IMR-90 (cell line): Measurements from ENCODE around the gene APOBR. TPM values are rescaled to one million over a fixed set of nuclear protein-coding genes. Genes with fewer than 3 reads are reported as not detected.

Source experiments
- ATAC-seq: fragments of 200-7000 bp; cut with Tn5 transposase; 2 replicates; pipeline ENCODE4 v1.9.1; 2020; ENCODE audit warnings: low read depth, mild to moderate bottlenecking, moderate library complexity
- BruUV-seq: library from RNA; stranded (reverse); fragments of 400-500 nt; replicated peaks from 2 replicates; lab custom pipeline; 2021; lab: Mats Ljungman, UMichigan
- CTCF ChIA-PET: fragments of 300-600 bp; formaldehyde crosslinking; extraction: SDS; loops from one replicate; lab custom pipeline; 2021; ENCODE audit warnings: antibody characterized with exemption; lab: Yijun Ruan, JAX
- POLR2A ChIA-PET: fragments of 300-600 bp; sonication (Branson Sonifier 250); formaldehyde crosslinking; loops from one replicate; lab custom pipeline; 2022; ENCODE audit warnings: antibody characterized with exemption; ENCODE audit not compliant: unreplicated experiment; lab: Charles Lee
- DNase-seq: peaks from one replicate; pipeline ENCODE4 v3.0.0; 2013
- H2AFZ ChIP-seq: replicated peaks from 2 replicates; pipeline ENCODE3; 2013; ENCODE audit warnings: low read length, mild to moderate bottlenecking; ENCODE audit not compliant: poor library complexity
- H2AK5ac ChIP-seq: 2 replicates; pipeline ENCODE4 v1.6.1; 2013; ENCODE audit warnings: low read depth, low read length, inconsistent platforms
- H2AK9ac ChIP-seq: replicated peaks from 2 replicates; pipeline ENCODE3; 2013; ENCODE audit warnings: mild to moderate bottlenecking, low read depth, low read length, moderate library complexity; ENCODE audit not compliant: poor library complexity
- H2BK120ac ChIP-seq: 2 replicates; pipeline ENCODE4 v1.6.1; 2013; ENCODE audit warnings: low read depth, low read length, inconsistent platforms
- H2BK15ac ChIP-seq: 3 replicates; pipeline ENCODE4 v1.6.1; 2013; ENCODE audit warnings: low read depth, low read length, inconsistent platforms
- H2BK20ac ChIP-seq: 2 replicates; pipeline ENCODE4 v1.6.1; 2013; ENCODE audit warnings: low read depth, mild to moderate bottlenecking, inconsistent platforms, low read length, moderate library complexity
- H2BK5ac ChIP-seq: 2 replicates; pipeline ENCODE4 v1.6.1; 2013; ENCODE audit warnings: mild to moderate bottlenecking, low read depth, low read length, inconsistent platforms; ENCODE audit not compliant: poor library complexity, severe bottlenecking
- H3K14ac ChIP-seq: replicated peaks from 2 replicates; pipeline ENCODE4 v1.6.1; 2013; ENCODE audit warnings: low read depth, low read length, inconsistent platforms
- H3K18ac ChIP-seq: 2 replicates; pipeline ENCODE4 v1.6.1; 2013; ENCODE audit warnings: low read depth, low read length, control low read depth
- H3K23ac ChIP-seq: 2 replicates; pipeline ENCODE4 v1.6.1; 2013; ENCODE audit warnings: low read depth, low read length, inconsistent platforms
- H3K27ac ChIP-seq: 2 replicates; pipeline ENCODE4 v1.5.1; 2013; ENCODE audit warnings: mild to moderate bottlenecking, control low read depth, low read length; ENCODE audit not compliant: insufficient read depth
- H3K27me3 ChIP-seq: 2 replicates; pipeline ENCODE4 v1.6.1; 2013; ENCODE audit warnings: low read length; ENCODE audit not compliant: control insufficient read depth, insufficient read depth
- H3K36me3 ChIP-seq: 2 replicates; pipeline ENCODE4 v1.6.1; 2013; ENCODE audit warnings: low read length, mixed read lengths; ENCODE audit not compliant: control insufficient read depth, insufficient read depth
- H3K4ac ChIP-seq: 2 replicates; pipeline ENCODE4 v1.6.1; 2013; ENCODE audit warnings: low read depth, low read length, inconsistent platforms
- H3K4me1 ChIP-seq: 2 replicates; pipeline ENCODE4 v1.6.1; 2013; ENCODE audit warnings: low read length, mixed read lengths; ENCODE audit not compliant: control insufficient read depth, insufficient read depth
- H3K4me2 ChIP-seq: 2 replicates; pipeline ENCODE4 v1.6.1; 2013; ENCODE audit warnings: low read depth, mild to moderate bottlenecking, control low read depth, low read length, moderate library complexity
- H3K4me3 ChIP-seq: 2 replicates; pipeline ENCODE4 v1.5.1; 2013; ENCODE audit warnings: low read depth, mild to moderate bottlenecking, control low read depth, low read length, moderate library complexity; ENCODE audit not compliant: insufficient read depth
- H3K56ac ChIP-seq: 2 replicates; pipeline ENCODE4 v1.6.1; 2013; ENCODE audit warnings: low read length, inconsistent platforms; ENCODE audit not compliant: insufficient read depth; ENCODE audit errors: extremely low read depth
- H3K79me1 ChIP-seq, 2 experiments: 2 replicates each; pipeline ENCODE4 v1.6.1; 2013; ENCODE audit warnings: low read length in 2 of 2, inconsistent platforms in 1 of 2, low read depth in 1 of 2
- H3K9ac ChIP-seq: 2 replicates; pipeline ENCODE4 v1.6.1; 2013; ENCODE audit warnings: low read depth, low read length, control low read depth
- H3K9me1 ChIP-seq: 2 replicates; pipeline ENCODE4 v1.6.1; 2013; ENCODE audit warnings: low read length, inconsistent platforms; ENCODE audit not compliant: insufficient read depth
- H3K9me3 ChIP-seq: 2 replicates; pipeline ENCODE4 v1.6.1; 2013; ENCODE audit warnings: low read length; ENCODE audit not compliant: control insufficient read depth, insufficient read depth
- H4K20me1 ChIP-seq: 2 replicates; pipeline ENCODE4 v1.6.1; 2013; ENCODE audit warnings: low read length, inconsistent platforms; ENCODE audit not compliant: insufficient read depth
- H4K5ac ChIP-seq: 2 replicates; pipeline ENCODE4 v1.6.1; 2013; ENCODE audit warnings: mild to moderate bottlenecking, low read depth, low read length, control low read depth
- H4K8ac ChIP-seq, 2 experiments: 2 replicates each; pipeline ENCODE4 v1.6.1; 2013; ENCODE audit warnings: low read depth in 2 of 2, low read length in 2 of 2, control low read depth in 1 of 2, inconsistent platforms in 1 of 2
- H4K91ac ChIP-seq: 2 replicates; pipeline ENCODE4 v1.6.1; 2013; ENCODE audit warnings: low read depth, low read length, inconsistent platforms; ENCODE audit not compliant: insufficient read depth
- CEBPB ChIP-seq: IDR thresholded peaks from 2 replicates; pipeline ENCODE4 v1.6.1; 2012; ENCODE audit warnings: low read depth, low read length, improper control_type of control experiment
- FOS ChIP-seq: fragments of 150-350 bp; IDR thresholded peaks from 2 replicates; pipeline ENCODE4 v1.6.1; 2016; ENCODE audit warnings: low read depth, low read length
- MAFK ChIP-seq: IDR thresholded peaks from 2 replicates; pipeline ENCODE4 v1.6.1; 2012; ENCODE audit warnings: low read depth, low read length, improper control_type of control experiment
- MAZ ChIP-seq: IDR thresholded peaks from 2 replicates; pipeline ENCODE4 v1.6.1; 2012; ENCODE audit warnings: low read depth, mild to moderate bottlenecking, low read length, improper control_type of control experiment, moderate library complexity, borderline replicate concordance
- MXI1 ChIP-seq: IDR thresholded peaks from 2 replicates; pipeline ENCODE4 v1.6.1; 2012; ENCODE audit warnings: low read depth, mild to moderate bottlenecking, low read length, moderate library complexity, borderline replicate concordance
- NFE2L2 ChIP-seq: fragments of 150-350 bp; IDR thresholded peaks from 2 replicates; pipeline ENCODE4 v1.6.1; 2016; ENCODE audit warnings: low read depth, mild to moderate bottlenecking, low read length
- POLR2A ChIP-seq: IDR thresholded peaks from 2 replicates; pipeline ENCODE4 v1.6.1; 2012; ENCODE audit warnings: mild to moderate bottlenecking, low read depth, low read length
- RFX5 ChIP-seq: IDR thresholded peaks from 2 replicates; pipeline ENCODE4 v1.8.0; 2012; ENCODE audit warnings: low read depth, mild to moderate bottlenecking, low read length, moderate library complexity
- WGBS, 2 experiments: methylation state at CpG; one replicate each; pipeline versions ENCODE4 v1.1.5 to v1.1.7; 2013; ENCODE audit warnings: missing lambda C conversion rate in 2 of 2; ENCODE audit not compliant: insufficient read length in 1 of 2; ENCODE audit errors: extremely low coverage in 2 of 2; 5-methylcytosine and 5-hydroxymethylcytosine counted together
- dilution Hi-C: fragments of 300-500 bp; cut with HindIII; formaldehyde crosslinking; loops from one replicate; pipeline ENCODE4 v1.14.3; 2018; ENCODE audit warnings: low sequenced_read_pairs; ENCODE audit not compliant: unreplicated experiment
- in situ Hi-C: fragments of 300-500 bp; cut with MboI; formaldehyde crosslinking; loops from 3 replicates; pipeline ENCODE4 v1.14.3; 2019; ENCODE audit warnings: low sequenced_read_pairs, inconsistent platforms, mixed read lengths
- intact Hi-C: fragments of 100-400 bp; cut with micrococcal nuclease; formaldehyde crosslinking; loops from 2 replicates; pipeline ENCODE4 v1.10.0; 2022
- polyA plus RNA-seq, 3 experiments: library from polyadenylated mRNA; depleted of rRNA; stranded (reverse); fragments of >200 nt; gene quantifications; 2 replicates each; pipeline ENCODE4 v1.2.3, GENCODE V29; 2012; ENCODE audit warnings: low replicate concordance in 1 of 3
- total RNA-seq: library from RNA; depleted of rRNA; stranded (reverse); fragments of >200 nt; gene quantifications from 2 replicates; pipeline ENCODE4 v1.2.3, GENCODE V29; 2012
- TF ChIP-seq, protein P1 (sequence below): fragments of 150-350 bp; IDR thresholded peaks from 2 replicates; pipeline ENCODE4 v1.6.1; 2016; ENCODE audit warnings: low read depth, mild to moderate bottlenecking, low read length, moderate library complexity, borderline replicate concordance
- TF ChIP-seq, protein P2 (sequence below): fragments of 150-350 bp; IDR thresholded peaks from 2 replicates; pipeline ENCODE4 v1.6.1; 2017; ENCODE audit warnings: mild to moderate bottlenecking, antibody characterized with exemption, low read length, low read depth

Gene APOBR
- total and polyA plus RNA-seq, 2 of the 4 experiments (the other 2 are of a cell fraction) = not detected

DNA sequence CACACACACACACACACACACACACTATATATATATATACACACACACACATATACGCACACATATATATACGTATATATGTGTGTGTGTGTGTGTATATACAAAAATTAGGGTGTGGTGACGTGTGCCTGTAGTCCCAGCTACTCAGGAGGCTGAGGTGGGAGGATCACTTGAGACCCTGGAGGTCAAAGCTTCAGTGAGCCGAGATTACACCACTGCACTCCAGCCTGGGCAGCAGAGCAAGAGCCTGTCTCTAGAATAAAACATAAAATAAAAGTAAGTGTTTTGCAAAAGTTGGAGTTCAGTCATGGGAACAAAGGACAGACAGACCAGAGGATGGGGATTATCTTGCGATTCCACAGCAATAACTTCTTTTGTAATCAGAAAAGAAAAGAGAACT lies 33.5 kb downstream of the APOBR start:
- POLR2A ChIA-PET = no interaction called here
- in situ Hi-C loops = no loop called here
- CTCF ChIA-PET = no interaction called here

More for the DNA sequence above, 33.5 kb downstream of the APOBR start:
- no peaks in the 10 kb centered on the region for H3K36me3 ChIP-seq
- TF ChIP-seq, protein P1, sequence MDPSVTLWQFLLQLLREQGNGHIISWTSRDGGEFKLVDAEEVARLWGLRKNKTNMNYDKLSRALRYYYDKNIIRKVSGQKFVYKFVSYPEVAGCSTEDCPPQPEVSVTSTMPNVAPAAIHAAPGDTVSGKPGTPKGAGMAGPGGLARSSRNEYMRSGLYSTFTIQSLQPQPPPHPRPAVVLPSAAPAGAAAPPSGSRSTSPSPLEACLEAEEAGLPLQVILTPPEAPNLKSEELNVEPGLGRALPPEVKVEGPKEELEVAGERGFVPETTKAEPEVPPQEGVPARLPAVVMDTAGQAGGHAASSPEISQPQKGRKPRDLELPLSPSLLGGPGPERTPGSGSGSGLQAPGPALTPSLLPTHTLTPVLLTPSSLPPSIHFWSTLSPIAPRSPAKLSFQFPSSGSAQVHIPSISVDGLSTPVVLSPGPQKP = no peak
- TF ChIP-seq CEBPB (no peak), RFX5 (no peak), MAZ (no peak), FOS (no peak), MAFK (no peak), NFE2L2 (no peak), MXI1 (no peak), POLR2A (no peak)
- TF ChIP-seq, protein P2, sequence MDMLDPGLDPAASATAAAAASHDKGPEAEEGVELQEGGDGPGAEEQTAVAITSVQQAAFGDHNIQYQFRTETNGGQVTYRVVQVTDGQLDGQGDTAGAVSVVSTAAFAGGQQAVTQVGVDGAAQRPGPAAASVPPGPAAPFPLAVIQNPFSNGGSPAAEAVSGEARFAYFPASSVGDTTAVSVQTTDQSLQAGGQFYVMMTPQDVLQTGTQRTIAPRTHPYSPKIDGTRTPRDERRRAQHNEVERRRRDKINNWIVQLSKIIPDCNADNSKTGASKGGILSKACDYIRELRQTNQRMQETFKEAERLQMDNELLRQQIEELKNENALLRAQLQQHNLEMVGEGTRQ = no peak
- no peak overlapping the region for H2AK9ac ChIP-seq
- H4K8ac ChIP-seq = no peak overlapping the region
- no peak overlapping the region for H2BK20ac ChIP-seq
- no peak for DNase-seq
- no peak overlapping the region for H3K18ac ChIP-seq
- no peak overlapping the region for H3K14ac ChIP-seq
- no peak overlapping the region for H3K4me2 ChIP-seq
- H4K20me1 ChIP-seq = no peaks in the 10 kb centered on the region
- H3K9ac ChIP-seq = no peak overlapping the region
- H3K27ac ChIP-seq = no peak overlapping the region
- no peak overlapping the region for H3K56ac ChIP-seq
- WGBS, 2 experiments = no CpG with 5 or more reads among the region's 5 CpGs
- ATAC-seq = no peak
- H3K79me1 ChIP-seq = no peaks in the 10 kb centered on the region
- H3K27me3 ChIP-seq = no peaks in the 10 kb centered on the region
- H3K4ac ChIP-seq = no peak overlapping the region
- H3K4me1 ChIP-seq = no peaks in the 10 kb centered on the region; the same call in 1 of the 2 replicates
- intact Hi-C loops = no loop called here
- H3K9me1 ChIP-seq = no peaks in the 10 kb centered on the region
- no peak overlapping the region for H3K4me3 ChIP-seq
- no peak overlapping the region for H4K91ac ChIP-seq
- H3K9me3 ChIP-seq = no peaks in the 10 kb centered on the region
- no peak overlapping the region for H3K23ac ChIP-seq
- H2BK15ac ChIP-seq = no peak overlapping the region
- no peak overlapping the region for H2BK120ac ChIP-seq
- H2AK5ac ChIP-seq = no peak overlapping the region
- H2BK5ac ChIP-seq = no peak overlapping the region
- BruUV-seq = no TSS peak
- H4K5ac ChIP-seq = no peak overlapping the region
- no peak overlapping the region for H2AFZ ChIP-seq
- dilution Hi-C loops = no loop called here
